Hepatic stellate cell (primary cell): ENCODE results near the gene KRTAP5-8.
"Not testable (repeated sequence)": the region's sequence is repeated elsewhere in the genome, so short reads cannot be mapped to it uniquely, and the experiment has no call there.

ENCODE experiments used
- DNase-seq: peaks from one replicate; pipeline ENCODE4 v3.0.0; 2011; ENCODE audit warnings: low spot score

The KRTAP5-8 gene, protein sequence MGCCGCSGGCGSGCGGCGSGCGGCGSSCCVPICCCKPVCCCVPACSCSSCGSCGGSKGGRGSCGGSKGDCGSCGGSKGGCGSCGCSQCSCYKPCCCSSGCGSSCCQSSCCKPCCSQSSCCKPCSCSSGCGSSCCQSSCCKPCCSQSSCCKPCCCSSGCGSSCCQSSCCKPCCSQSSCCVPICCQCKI

DNA sequence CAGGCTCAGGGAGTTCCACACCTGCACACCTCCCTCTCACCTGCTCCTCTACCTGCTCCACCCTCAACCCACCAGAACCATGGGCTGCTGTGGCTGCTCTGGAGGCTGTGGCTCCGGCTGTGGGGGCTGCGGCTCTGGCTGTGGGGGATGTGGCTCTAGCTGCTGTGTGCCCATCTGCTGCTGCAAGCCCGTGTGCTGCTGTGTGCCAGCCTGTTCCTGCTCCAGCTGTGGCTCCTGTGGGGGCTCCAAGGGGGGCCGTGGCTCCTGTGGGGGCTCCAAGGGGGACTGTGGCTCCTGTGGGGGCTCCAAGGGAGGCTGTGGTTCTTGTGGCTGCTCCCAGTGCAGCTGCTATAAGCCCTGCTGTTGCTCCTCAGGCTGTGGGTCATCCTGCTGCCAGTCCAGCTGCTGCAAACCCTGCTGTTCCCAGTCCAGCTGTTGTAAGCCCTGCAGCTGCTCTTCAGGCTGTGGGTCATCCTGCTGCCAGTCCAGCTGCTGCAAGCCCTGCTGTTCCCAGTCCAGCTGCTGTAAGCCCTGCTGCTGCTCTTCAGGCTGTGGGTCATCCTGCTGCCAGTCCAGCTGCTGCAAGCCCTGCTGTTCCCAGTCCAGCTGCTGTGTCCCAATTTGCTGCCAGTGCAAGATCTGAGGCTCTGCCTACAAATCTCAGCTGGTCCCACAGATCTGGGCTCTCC lies at the start of gene KRTAP5-8:
Gene KRTAP5-8, plus strand, starts transcription at position 49 of the 689 bp plus-strand sequence. Its CDS starts 31 bp downstream, at position 80.
- not testable (repeated sequence) for DNase-seq

DNA sequence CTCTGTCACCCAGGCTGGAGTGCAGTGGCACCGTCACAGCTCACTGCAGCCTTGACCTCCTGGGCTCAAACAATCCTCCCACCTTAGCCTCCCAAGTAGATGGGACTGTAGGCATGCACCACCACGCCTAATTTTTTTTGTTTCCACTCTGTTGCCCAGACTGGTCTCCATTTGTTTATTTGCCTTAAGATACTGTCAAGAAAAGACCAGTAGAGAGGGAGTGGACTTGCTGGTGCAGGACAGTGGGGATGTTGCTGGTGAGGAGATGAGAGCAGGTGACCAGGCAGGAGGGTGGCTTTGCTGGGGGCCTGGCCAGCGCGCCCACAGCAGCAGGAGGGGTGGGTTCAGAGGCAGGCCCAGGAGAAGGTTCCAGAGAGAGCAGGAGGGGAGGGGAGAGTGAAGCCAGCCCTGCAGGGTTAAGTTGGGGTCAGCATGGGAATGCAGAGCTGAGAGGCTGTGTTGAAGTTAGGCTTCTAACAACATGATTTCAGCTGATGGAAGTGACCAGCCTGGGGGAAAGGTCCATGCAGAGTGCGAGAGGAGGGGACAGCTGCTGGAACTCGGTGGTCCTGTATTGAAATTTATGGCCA lies 49.0 kb upstream of the KRTAP5-8 start:
- no peak for DNase-seq

DNA sequence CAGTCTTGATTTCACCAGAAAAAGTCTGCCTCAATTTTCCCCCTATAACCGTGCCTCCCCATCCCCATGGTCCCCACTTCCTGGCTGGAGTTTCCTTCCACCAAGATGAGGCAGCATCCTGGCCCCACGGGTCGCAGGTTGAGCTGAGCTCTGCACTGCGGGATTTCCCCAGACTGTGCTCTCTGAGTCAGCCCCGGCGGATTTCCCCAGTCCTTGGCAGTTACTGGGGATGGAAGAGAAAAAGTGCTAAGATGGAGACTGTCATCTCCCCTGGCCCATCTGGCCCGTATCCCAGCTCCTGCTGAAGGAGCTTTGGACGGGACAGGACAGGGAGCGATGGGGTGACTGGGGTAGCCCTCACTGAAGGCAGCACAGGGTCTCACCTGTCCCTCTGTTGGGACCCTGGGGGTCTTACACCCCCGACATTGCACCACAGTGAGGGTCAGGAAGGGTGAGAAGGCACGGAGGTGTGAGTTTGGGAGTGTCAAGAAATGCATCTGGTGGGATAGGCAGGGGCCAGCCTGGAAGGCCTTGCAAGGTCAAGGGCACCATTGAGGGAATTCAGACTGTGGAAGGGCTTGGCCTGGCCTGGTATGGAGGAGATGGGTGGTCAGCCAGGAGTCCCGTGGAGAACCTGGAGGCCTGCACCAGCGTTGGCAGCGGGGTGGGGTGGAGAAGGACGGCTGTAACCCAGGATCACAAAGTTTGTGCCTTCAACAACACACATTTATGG lies 48.3 kb upstream of the KRTAP5-8 start:
- no peak for DNase-seq

DNA sequence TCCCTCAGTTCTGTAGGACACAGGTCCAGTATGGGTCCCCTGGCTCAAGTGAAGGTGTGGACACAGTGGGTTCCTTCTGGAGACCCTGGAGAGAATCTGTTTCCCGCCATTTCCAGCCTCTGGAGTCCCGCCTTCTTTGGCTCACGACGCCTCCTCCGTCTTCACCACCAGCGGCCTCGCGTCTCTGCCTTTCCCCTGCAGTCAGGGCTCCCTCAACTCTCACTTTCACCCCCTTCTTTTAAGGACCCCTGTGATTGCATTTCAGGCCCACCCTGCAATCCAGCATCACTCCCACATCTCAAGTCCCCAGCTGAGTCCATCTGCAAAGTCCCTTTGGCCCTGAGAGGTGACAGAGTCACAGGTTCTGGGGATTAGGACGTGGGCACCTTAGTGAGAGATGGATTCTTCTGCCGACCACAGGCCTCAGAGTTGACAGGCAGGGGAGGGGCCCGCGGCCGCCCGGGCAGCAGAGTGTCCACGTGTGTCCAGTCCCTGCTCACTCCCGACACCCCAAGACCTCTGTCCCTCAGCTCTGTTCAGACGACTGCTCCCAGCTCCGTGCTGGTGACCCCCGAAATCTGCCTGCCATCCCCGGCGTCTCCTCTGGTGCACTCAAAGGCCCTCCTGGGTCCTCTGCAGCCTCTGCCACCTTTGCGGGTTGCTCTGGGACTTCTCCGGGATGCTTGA lies 47.6 kb upstream of the KRTAP5-8 start:
- DNase-seq: no peak

DNA sequence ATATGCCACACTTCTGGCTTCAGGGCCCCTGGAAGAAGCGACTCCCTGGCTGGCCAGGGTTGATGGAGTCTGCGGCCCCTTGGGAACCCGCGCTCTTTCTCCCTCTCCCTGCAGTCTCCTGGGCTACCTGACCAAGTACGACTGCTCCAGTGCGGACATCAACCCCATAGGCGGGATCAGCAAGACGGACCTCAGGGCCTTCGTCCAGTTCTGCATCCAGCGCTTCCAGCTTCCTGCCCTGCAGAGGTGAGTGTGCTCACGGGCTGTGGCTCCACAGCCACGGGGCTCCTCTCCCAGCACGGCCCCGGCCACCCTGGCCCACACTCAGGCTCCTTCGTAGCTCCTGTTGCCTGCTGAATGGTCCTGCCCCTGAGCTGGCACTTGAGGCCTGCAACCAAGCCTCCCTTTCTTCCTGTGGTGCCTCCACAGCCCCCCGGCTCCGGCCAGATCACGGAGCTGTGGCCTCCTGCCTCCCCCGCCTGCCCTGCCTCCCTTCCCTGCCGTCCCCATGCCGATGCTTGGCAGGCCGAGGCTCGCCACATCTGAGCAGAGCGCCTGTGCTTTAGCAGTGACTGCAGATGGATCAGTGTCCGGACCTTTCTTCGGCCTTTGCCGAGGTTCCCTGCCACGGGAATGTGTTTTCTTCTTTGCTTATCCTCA lies 47.0 kb upstream of the KRTAP5-8 start:
- no peak for DNase-seq

DNA sequence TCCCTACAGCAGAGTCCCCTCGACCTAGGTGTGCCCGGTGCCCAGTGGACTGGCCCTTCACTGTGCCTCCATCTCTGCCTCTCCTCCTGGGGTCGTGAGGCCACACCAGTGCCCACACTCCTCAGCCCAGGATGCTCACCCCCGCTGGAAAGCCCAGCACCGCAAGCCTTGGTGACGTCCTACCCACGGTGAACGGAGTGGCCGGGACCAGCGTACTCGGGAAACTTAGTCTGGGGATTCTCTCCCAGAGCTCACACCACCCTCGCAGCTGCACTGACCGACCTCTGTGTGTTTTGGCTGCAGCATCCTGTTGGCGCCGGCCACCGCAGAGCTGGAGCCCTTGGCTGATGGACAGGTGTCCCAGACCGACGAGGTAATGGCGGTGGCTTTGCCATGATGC lies 46.3 kb upstream of the KRTAP5-8 start:
- no peak for DNase-seq

DNA sequence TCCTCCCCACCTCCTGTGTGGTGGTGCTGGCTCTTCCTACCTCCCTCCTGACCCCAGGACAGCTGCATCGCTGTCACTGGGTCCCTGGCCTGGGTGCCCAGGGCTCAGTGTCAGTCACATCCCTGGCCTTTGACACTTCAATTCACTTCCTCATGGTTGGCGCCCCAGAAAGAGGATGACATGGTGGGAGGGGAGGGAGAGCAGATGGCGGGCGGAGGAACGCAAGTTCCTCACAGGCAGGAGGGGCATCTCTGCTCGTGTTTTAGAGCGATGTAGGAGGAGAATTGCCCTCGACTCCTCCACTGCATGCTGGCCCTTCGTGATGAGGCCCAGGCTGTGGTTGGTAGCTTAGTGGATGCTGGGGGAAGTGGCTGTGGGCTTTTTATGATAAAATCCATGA lies 45.9 kb upstream of the KRTAP5-8 start:
- DNase-seq: no peak

DNA sequence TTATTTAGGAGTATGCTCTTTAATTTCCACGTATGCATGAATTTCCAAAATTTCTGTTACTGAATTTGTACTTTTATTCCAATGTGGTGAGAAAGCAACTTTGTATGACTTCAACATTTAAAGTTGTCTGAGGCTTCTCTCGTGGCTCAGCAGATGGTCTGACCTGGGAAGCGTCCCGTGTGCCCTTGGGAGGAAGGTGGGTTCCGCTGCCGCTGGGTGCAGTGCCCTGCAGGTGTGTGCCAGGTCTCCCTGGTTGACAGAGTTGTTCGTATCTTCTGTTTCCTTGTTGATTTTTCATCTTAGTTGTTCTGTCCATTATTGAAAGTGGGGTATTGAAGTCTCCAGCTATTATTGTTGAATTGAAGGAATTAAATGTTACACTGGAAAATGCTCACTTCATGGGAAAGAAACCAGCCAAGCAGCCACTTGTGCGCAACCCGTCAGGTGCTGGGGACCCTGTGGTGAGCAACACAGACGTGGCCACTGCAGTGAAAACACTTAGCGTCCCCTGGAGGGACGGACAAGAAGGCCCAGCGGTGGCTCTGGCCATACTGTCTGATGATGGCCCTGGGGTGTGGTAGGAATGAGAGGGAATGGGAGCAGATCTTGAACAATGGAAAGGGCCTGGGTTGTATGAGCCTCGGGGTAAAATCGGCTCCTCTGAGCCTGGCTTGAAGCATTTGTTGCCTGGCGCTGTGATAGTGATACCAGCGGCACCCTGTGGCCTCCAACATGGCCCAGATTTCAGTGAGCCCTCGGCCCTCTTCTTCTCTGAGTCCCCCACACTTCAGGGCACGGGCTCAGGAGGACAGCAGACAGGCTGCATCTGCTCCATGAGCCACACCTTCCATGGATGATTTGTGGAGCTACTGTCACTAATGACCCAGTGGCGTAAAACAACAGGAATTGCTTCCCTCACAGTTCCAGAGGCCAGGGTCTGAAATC lies 42.3 kb upstream of the KRTAP5-8 start:
- DNase-seq: no peak

DNA sequence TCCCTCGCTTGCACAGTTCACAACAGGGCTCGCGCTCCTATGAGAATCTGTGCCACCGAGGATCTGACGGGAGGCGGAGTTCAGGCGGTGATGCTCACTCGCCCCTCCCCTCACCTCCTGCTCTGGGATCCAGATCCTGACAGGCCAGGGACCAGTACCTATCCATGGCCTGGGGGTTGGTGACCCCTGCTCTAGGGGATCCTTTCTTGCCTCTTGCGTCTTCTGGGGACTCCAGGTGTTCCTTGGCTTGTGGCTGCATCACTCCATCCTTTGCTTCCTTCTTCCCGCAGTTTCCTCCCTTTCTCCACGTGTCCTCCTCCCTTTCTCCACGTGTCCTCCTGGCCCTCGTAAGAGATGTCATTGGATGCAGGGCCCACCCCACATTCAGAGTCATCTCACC lies 41.4 kb upstream of the KRTAP5-8 start:
- no peak for DNase-seq

DNA sequence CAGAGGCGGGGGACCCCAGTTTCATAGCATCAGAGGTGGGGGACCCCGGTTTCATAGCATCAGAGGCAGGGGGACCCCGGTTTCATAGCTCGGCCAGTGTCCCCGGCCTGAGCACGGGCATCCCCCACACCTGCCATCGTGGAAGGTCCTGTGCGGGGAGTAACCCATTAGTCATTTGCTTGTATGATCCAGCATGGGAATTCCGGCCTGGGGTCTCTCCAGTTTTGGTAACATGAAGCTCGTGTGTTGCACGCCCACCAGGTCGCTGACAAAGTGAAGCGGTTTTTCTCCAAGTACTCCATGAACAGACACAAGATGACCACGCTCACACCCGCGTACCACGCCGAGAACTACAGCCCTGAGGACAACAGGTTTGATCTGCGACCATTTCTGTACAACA lies 39.7 kb upstream of the KRTAP5-8 start:
- no peak for DNase-seq

DNA sequence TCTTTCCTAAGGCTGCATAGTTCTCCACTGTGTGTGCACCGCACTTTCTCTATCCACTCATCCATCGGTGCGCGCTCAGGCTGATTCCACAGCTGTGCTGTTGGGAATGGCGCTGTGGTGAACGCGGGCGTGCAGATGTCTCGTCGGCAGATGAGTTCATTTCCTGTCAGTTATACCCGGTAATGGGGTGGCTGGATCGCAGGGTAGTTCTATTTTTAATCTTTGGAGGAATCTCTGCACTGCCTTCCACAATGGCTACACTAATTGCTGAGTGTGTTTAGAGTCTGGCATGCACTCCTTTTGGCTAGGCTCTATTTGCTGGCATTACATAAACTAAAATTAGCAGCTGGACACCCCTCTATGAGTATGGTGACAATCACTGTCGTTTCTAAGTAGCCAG lies 38.7 kb upstream of the KRTAP5-8 start:
- DNase-seq: no peak

DNA sequence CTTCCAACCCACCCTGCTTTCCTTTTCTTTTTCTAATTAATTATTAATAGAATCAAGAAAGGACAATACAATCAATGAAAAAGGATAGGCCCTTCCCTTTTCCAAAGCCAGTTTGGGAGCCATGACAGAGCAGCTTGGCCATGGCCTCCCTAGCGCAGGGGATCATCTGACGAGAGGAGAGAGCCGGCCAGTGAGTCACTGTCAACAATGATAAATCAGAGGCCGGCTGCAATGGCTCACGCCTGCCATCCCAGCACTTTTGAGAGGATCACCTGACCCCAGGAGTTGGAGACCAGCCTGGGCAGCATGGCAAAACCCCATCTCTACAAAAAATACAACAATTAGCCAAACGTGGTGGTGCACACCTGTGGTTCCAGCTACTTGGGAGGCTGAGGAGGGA lies 38.3 kb upstream of the KRTAP5-8 start:
- no peak for DNase-seq

DNA sequence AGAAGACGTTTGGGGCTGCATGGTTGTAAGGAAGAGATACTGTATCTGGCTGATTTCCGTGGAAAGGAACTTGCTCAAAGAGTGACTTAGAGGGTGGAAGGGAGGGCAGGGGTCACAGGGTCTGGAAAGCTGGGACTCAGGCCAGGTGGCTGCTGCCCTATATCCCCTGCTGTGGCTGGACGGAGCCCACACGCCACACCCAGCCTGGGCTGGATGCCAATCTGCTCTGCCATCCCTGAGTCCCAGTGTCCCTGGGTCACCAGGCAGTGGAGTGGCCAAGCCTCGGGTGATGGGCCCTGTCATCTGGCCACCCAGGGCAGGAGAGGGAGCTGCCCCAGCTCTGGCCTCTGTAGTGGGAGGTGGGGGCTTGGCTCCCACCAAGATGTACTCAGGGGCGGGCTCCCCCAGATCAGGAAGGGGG lies 37.2 kb upstream of the KRTAP5-8 start:
- no peak for DNase-seq

DNA sequence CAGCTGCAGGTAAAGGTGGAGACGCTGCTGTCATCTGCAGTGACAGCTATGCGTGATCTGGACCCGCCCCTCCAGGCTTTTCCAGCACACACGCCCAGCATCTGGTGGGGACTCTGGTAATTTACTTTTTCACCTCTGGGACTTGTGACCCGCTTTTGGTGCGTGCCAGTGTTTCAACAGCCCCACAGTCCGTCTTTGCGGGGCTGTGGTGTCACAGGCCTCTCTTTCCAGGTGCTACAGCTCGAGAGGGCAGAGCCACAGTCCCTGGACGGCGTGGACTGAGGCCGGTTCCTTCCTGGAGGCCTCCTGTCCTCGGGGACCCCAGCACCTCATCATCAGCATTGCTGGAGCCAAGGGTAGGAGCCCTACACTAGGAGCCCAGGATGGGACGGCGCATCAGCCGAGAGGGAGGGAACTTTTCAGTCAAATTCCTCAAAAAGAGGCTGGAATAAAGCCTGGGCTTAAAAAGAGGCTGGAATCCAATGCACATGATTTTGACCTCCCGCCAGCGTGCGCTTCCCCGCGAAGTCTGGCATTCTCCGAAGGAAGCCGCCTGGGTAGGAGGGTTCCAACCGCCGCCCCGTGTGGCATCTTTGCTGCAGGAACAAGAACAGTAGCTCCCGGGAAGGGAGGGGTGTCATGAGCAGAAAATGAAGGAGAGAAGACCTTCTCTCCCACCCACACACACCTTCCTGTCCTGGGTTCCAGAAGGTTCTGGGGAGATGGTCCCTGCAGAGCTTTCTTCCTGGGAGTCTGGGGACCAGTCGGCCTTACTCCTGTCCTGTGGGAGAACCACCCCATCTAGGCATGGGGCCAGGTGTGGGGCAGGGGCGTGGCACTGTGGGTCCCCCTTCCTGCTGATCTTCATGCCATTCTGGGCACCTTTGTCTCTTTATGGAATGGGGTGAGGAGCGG lies 36.5 kb upstream of the KRTAP5-8 start:
- DNase-seq: no peak

DNA sequence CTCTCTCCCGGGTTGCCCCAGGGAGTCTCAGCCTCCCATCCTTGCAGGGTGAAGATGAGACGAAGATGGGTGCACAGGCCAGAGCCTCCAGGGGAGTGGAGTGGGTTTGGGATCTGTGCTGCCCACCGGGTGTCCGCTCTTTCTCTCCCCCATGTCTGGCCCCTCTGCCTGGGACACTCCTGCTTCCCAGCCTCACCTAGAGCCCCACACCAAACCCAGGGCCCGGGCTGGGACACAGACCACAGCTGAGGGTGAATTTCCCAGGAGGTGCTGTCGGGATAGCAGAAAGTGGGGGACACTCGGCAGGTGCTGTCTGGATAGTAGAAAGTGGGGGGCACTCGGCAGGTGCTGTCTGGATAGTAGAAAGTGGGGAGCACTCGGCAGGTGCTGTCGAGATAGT lies 35.8 kb upstream of the KRTAP5-8 start:
- DNase-seq: no peak

DNA sequence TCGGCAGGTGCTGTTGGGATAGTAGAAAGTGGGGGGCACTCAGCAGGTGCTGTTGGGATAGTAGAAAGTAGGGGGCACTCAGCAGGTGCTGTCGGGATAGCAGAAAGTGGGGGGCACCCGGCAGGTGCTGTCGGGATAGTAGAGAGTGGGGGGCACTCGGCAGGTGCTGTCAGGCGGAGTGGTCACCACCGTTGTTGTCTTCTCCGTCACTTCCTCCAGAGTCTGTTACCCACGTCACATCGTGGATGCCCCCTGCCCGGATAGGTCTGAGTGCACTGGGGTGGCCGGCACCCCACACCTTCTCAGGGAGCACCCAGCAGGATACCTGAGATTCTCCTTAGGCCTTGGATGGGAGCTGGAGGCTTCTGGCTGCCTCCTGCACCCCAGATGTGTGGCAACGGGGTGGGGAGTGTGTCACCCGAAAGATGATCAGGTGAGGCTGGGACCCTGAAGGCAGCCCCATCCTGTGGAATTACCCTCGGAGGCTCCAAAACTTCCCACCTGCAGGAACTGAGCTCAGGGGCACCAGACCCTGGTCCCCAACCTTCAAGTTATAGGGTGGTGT lies 34.9 kb upstream of the KRTAP5-8 start:
- no peak for DNase-seq

DNA sequence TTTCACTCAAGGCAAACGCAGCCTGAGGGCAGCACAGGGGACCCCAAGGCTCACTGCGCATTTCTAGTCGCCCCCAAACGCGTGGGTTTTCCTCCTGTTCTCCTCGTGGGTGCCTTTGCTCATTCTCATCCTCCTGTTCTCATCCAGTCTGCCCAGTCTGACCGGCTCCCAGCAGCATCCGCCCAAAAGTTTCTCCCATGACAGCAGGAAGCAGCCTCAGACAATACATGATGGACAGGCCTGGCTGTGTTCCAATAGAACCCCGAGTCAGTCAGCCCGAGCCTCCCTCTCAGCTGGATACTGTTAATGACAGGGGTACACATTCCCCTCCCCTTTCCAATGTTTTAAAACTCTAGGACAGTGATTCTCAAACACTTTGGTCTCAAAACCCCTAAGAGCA lies 33.3 kb upstream of the KRTAP5-8 start:
- DNase-seq: no peak

DNA sequence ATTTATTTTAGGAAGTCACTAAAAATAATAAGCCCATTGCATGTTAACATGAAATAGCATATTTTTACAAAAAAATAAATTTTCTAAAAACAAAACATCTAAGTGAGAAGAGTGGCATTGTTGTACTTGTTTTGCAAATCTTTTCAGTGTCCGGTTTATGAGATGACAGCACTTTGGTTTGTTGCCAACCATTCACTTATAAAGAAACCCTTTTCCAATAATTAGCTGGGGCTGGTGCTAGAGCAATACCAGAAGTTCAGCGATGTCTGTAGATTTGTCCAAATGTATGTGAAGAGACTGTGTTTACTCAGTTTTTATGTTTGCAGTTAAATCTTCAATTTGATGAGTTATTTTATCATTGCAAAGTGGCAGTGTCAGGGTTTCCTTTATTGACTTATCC lies 32.8 kb upstream of the KRTAP5-8 start:
- no peak for DNase-seq

DNA sequence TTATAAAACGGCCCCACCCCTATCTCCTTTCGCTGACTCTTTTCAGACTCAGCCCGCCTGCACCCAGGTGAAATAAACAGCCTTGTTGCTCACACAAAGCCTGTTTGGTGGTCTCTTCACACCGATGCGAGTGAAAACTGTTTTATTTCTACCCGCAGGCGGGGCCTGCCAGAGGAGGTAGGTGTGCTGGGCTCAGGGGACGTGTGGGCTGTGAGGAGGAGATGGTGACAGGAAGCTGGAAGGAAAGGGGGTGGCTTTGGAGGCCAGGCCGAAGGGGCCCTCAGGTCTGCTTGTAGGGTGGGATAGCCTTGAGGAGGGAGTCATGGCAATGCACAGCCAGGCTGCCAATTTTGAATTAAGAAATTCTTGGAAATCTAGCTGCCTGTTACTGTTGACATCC lies 32.0 kb upstream of the KRTAP5-8 start:
- no peak for DNase-seq
